Ecto neural progenitor cell (in vitro differentiated cells): Measurements from ENCODE around the gene MSANTD2.

Source experiments
- DNase-seq: peaks from one replicate; pipeline ENCODE4 v3.0.0-alpha.2; 2018; ENCODE audit warnings: low spot score

The MSANTD2 gene

DNA sequence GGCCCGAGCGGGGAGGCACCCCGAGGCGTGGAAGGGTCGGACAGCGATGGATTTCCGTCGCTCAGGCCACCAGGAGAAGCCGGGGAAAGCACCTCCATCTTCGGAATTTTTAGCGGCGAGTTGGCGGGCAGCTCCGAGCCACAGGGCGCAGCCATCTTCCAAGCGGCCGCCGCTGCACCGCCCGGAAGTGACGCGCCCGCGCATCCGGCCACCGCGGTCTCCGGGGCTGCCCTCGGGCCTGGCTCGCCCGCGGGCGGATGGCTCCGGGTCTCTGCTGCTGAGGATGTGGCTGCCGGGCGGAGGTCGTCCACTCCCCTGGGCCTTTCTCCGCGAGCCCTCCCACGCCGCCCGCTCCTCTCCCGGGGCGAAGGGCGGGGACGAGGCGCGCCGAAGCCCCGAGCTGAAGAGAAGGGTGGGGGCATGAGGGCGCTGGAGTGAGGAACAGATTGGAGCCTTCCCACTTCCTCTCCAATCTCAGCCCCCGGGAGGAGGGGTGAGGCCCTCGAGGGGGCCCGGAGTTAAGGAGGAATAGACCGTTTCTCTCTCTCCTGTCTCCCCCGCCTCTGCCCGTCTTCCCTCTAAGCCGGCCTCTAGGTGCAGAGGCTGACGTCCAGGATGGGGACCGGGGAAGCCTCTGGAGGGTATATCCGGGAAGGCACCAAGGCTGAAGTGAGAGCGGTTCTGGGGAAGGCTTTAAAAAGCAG is at the start of gene MSANTD2:
Gene MSANTD2, minus strand, starts transcription at position 181 of the 704 bp plus-strand sequence. Its CDS starts 26 bp downstream, at position 155.
- peak; percentile 90 for DNase-seq

DNA sequence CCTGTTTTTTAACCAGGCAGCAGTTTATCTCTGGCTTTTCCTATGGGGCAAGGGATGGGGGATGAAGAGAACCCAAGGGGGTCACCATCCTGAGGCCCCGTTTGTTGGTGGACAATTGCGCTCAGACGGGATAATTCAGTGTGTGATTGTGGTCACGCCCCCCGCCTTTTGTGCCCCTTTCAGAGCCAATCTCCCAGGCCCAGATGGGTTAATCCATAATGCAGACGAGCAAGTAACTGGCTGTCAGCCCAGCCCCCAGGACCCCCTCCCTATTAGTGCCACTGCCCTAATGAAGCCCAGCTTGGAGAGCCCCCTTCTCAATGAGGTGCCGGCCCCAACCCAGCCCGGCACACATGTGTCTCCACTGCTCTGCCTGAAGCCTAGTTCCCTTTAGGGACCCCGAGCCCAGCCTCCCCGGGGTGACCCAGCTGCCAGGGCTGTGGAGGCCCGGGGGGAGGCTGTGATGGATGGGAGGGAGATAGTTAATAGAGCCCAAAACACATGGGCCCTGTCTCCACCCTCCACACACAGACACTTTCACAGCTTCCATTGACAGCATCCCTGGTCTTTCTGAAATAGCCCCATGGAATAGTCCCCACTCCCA is 46.0 kb upstream of the MSANTD2 start:
- peak; percentile 58 for DNase-seq

DNA sequence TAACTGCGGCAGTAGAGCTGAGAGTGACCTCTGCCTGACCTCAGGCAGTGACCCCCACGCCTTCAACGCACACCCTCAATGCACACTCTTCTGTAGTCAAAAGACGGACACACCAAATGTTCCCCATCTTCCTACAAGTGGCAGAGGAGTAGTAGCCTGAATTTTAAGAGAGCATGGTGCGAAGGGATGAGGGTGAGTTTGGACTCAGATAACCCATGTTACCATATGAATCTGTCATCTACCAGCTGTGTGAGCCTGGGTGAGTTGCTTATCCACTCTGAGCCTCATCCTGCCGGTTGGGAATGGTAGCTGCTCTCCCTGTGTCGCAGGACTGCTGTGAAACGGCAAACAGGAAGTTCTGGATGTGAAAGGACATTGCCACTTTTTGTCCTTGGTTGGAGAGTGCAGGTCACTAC is 44.5 kb upstream of the MSANTD2 start:
- DNase-seq: no peak

DNA sequence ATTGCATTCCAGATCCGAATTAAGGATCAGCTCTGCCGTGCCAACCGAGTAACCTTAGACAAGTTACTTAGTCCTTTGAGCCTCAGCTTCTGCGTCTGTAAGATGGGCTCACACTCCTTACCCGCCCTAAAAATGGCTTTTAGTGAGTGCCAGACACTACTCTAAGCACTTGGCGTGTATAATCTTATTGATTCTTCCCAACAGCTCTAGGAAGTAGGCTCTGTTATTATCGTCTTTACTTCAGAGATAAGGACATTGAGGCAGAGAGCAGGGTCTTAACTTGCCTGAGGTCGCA is 43.4 kb upstream of the MSANTD2 start:
- DNase-seq: no peak

DNA sequence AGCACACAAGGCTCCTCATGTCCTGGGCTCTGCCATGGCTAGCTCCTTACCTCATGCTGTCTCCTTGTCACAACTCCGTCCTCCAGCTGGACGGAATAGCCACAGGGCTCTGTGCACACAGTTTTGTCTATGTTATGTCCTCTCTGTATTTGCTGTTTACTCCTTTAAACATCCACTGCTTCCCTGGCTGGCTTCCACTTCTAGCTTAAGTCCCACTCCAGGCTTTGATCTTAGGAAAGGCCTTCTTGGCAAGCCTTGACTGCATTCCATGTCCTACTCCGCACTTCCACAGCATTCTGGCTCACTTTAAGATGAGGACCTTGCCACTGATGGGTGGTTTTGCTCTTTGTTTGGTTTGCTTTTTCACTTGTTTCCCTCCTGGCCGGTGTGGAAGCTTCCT is 42.1 kb upstream of the MSANTD2 start:
- DNase-seq: no peak

DNA sequence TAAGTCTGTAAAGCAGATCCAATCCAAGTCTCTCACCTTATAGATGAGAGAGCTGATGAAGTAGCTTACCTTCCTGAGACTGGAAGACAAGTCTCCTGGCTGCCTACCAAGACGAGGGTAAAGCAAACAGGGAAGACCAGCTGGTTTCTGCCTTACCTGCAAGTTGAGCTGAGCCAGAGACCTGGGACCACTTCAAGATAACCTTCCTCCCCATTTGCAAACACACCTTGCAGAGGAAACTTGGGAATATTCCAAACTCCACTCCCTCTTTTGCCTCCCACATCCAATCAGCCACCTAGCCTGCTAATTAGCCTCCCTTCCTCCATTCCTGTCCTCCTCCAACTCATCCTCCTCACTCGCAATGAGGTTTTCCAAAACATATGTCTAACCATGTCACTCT is 41.6 kb upstream of the MSANTD2 start:
- no peak for DNase-seq

DNA sequence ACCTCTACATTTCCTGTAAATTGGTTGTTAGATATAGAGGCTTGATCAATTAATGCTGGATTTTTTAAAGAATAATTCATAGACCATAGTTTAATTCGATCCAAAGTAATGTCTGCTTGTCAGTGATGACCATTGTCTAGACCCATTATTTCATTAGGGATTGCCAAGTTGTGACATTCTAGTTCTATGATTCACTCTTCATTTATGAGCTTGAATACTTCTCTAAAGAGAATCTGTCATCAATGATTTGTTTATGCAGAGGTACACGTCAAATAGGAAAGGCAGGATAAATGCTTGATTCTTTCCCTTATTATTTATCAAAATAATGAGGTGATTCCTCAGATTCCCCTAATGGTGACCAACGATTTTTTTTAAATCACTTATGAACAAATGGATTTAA is 41.0 kb upstream of the MSANTD2 start:
- no peak for DNase-seq

DNA sequence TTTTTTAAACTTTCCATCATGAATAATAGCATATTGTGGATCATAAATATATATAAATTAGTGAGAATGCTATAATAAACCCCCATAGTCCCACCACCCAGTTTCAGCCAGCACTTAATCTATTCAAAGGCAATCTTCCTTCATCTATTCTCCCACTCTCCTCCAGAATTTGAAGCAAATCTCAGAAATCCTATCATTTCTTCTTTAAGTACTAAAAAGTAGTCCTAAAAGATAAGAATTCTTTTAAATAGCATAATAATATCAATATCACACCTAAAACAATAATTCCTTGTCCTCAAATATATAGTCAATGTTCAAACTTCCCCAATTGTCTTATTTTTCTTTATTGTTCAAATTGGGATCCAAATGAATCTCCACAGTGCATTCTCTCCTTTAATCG is 40.5 kb upstream of the MSANTD2 start:
- no peak for DNase-seq

DNA sequence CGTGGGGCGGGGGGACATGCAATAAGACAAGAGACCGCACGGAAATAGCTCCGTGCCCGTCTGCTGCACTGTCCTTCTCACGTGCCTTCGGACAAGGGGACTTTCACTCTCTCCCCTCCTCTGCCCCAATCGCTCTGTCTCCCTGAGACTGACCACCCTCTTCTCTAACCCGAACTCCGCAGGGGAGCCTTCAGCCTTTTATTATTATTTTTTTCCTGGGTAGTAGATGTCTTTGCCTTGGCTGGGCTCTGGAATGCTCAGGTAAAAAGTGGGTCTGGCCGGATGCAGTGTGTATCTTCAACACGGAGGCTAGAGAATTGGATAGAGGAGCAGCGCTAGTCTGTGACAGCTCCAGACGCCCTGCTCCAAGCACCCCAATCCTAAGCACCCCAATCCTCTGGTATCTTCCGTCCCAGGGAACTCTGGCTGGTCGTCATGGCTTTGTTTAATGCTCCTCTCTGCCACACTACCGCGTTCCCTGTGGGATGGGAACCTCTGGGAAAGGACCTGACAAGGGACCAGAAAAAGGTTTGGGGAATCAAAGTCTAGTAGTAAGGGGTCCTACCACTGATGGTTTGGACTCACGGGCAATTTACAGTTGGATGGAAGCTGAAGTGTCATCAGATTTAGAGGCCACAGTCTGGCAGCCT is 39.9 kb upstream of the MSANTD2 start:
- no peak for DNase-seq

DNA sequence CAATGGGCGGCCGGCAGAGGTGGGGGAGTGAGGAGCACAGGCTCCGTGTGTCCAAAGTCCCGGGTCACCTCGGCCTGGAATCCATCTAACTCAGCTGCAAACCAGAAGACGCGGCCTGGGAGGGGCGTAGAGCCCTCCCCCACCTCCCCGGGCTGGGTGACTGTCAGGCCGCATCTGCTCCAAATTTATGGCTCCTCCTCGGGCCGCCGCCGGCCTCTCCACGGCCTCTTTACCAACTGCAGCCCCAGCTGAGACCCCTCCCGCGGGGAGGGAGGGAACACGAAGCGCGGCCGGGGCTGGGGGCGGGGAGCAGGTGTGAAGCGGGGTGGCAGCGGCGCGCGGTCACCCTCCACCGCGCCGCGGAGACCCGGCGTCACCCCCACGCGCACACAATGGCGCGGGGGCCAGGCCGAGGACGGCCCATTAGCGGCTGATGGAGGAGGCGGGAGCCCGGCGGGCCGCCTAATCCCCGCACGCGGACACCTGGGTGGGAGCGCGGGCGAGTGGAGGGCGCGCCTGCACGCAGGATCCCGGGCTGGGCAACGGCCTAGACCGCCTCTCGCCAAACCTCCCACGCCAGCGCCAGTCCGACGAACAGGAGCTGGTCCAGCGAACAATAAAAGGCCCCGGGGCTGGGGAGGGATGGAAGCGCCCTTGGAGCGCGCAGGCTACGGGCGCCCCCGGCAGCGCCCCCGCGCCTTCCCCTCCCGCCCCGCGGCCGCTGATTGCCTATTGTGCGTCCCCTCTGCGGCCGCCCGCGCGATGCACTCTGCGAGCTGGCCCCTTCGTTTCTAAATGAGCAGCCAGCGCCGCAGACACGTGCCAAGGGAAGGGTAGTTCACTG is 39.1 kb upstream of the MSANTD2 start:
- DNase-seq: peak; percentile 70

DNA sequence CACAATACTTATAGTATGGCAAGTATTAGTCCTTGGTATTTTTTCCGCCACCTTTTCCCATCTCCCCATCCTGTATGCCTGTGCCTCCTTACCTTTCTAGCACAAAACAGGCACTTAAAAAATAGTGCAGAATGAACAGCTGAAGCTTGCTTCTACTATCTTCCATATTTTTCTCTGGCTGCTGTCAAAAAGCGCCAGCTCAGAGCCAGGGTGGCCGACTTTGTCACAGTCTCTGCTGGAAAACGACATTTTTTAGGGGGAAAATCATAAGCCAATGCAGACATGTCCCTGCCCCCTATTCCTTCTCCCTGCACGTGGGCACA is 38.6 kb upstream of the MSANTD2 start:
- DNase-seq: no peak

DNA sequence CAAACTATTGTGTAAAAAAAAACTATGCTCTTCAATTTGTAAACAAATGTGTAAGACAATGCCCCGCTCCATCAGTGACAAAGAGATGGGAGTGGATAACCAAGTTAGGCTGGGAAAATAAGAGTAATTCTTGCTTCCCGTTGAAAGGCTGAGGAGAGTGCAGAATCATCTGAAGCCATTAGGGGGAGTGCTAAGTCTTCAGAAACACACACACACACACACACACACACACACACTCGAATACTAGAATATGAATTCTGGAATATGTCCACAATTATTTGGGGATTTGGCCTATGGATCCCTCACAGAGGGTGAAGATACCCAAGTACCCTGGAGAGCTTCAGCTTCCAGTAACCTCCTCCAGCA is 37.3 kb upstream of the MSANTD2 start:
- peak; percentile 61 for DNase-seq

DNA sequence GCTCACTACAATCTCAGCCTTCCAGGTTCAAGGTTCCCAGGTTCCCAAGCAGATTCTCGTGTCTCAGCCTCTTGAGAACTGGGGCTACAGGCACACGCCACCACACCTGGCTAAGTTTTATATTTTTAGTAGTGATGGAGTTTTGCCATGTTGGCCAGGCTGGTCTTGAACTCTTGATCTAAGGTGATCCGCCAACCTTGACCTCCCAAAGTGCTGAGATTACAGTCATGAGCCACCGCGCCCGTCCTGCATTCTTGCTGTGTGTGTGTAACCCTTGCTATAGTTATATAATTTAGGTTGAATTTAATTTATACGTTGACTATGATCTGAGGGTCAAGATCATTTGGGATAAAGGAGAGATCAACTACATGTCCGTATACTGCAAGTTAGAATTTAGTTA is 35.7 kb upstream of the MSANTD2 start:
- DNase-seq: no peak

DNA sequence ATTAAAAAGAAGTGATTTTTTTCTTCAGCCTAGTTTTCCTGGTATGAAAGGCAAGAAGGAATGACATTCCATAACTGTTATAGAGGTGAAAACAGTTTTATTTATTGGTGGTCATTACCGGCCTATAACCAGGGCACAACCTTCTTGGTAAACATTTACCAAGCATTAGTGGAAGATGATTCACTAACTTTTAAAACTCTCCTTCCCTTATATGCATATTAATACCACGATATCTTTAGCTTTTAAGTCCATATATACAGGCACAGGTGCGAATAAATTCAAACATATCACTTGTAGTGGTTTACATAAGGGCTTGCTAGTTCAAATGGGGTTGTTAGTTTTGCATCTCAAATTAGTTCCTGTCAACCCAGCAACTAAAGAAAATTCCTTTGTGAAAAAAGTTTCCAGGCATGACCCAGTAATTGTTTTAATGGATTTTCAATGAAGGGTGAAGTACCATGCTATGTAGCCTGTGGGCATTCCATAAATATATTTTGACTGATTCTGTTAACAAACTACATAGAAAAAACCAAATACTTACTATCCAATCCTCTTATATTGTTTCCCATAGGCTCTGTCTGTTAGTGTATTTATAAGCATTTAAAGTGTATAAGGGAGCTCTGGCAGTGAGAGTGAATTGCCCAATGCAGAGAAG is 34.4 kb upstream of the MSANTD2 start:
- no peak for DNase-seq

DNA sequence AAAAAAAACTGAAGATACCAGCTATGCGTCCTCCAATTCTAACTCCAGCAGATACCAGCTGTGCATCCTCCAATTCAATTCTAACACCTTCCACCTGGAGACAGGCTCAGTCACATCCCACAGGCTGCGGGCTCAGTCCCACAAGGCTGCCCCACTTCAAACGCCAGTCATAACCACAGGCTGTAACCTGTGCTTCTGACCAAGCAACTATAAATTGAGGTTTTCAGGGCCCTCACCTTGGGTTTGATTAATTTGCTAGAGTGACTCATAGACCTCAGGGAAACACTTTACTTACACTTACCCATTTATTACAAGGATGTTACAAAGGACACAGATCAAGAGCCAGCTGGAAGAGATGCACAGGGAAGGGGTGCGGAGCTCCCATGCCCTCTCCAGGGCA is 32.4 kb upstream of the MSANTD2 start:
- no peak for DNase-seq

DNA sequence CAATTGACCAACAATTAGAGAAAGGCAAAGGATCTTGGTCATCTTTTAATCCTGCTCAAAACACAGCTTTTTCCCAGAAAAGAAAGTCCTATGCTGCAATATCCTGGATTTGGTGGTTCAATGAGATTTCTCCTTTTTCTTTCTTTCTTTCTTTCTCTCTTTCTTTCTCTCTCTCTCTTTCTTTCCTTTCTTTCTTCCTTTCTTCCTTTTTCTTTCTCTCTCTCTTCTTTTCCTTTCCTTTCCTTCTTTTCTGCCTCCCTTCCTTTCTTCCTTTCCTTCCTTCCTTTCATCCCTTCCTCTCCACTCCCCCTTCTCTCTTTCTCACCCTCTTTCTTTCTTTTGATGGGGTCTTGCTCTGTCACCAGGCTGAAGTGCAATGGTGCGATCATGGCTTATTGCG is 31.7 kb upstream of the MSANTD2 start:
- no peak for DNase-seq

DNA sequence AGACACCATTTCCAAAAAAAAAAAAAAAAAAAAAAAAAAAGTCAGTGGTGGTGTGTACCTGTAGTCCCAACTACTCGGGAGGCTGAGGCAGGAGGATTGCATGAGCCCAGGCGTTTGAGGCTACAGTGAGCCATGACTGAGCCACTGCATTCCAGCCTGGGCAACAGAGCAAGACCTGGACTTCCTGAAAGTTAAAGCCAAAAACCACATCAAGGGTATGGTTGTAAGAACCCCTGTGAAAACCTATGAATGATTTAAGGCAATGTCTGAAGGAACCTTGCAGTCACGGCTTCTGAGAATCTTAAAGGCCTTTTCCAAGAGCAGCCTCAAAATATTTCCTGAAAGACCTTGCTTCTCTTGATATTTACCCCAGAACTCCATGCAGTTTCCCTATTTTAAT is 30.5 kb upstream of the MSANTD2 start:
- no peak for DNase-seq

DNA sequence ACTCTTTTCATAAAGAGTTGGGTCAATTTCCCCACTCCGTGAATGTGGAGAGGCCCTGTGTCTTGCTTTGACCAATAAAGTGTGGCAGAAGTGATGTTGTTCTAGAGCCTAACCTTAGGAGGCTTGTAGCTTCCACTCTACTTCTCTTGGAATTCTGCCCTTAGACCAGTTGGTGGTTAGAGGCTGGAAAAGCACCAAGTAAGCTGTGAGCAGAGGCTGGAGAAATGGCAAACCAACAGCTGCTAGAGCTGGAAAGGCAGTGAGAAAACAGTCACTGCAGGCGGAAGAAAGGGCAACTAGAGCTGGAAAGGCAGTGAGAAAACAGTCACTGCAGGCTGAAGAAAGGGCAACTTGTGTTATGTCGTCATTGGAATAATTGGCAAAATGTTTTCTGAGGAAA is 29.8 kb upstream of the MSANTD2 start:
- no peak for DNase-seq

DNA sequence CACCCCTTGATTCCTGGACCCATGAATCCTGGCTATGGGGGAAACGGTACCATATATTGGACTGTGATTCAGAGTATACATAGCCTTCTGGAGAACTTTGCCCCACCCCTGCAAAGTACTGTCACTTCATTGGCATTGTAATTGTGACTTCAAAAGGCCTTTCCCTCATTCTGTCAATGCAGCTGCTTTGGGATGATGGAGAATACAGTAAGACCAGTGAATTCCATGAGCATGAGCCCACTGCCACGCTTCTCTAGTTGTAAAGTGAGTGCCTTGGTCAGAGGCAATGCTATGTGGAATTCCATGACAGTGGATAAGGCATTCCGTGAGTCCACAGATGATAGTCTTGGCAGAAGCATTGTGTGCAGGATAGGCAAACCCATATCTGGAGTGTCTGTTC is 25.7 kb upstream of the MSANTD2 start:
- no peak for DNase-seq

DNA sequence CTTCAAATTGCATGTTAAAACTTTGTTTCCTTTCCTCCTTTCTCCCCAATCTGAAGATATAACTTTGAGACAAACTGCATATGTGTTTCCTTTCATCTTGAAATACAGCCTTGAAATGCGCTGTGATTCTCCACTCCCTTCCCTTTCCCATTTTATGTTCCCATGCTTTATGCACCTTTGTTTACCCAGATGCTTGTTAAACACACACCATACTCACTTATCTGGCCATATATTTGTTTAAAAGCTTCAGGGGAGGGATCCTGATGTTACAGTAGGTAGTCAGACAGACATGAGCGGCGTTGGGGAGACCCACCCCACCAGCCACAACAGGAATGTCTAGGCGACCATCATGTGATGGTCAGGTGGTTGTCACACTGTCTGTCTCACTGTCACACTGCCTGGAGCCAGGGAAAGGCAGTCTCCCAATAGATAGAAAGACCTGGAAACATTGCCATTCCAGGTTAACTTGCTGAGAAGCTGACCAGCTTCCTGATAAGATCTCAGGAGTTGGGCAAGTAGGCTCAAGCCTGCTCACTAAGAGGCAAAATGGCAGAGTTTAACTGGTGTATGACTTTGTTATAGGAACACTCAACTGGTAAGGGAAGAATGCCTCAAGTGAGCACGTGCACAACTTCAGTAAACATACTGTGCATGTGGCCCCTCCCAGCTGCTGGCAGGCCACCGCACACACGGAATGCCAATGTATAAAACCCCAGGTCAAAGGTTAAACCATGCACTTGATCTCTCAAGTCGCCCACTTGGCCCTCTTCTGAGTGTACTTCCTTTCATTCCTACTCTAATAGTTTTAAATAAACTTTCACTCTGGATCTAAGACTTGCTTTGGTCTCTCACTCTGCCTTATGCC is 23.5 kb upstream of the MSANTD2 start:
- DNase-seq: no peak

DNA sequence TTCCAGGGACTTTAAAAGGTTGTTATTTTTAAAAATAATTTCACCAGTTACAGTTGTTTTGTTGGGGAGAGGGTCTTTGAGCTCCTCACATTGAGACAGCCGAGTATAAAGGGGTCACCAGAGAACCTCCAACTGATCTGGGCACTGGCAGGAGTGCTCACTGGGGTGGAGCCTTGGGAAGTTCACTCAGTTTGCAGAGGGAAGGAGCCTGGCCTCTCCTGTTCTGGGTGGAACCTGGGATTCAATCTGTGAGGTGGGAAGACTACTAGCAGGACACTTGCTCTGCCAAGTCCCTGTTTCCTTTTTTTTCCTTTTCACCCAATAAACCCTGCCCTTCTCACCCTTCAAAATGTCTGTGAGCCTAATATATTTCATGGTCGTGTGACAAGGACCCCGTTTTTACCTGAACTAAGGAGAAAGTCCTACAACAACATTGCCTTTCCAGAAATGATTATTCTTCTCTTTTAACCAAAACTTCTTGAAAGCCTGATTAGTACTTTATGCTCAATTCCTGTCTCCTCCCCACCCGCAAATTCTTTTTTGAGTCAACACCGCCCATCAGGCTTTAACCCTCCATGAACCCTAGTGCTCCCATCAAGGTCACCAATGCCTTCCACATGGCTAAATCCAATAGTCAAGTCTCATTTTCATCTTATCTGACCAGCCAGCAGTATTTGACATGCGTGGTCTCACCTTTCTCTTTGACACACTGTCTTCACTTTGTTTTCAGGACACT is 22.0 kb upstream of the MSANTD2 start:
- no peak for DNase-seq
